ENCODE results near the gene SART3.
"Not testable (repeated sequence)": the region's sequence is repeated elsewhere in the genome, so short reads cannot be mapped to it uniquely, and the experiment has no call there.

Gene SART3

GRCh38 chr12:108597559-108598471 is 36.8 kb upstream of the SART3 start, which contains the start of gene TMEM119:
Gene TMEM119 (minus strand): TSS chr12:108598084. CDS start chr12:108592383, 5,701 bp downstream.
- no peak for DNase-seq

GRCh38 chr12:108596854-108597558 is 36.0 kb upstream of the SART3 start:
- DNase-seq = no peak

- DNase-seq = no peak
Observed at GRCh38 chr12:108595711-108596647, 35.0 kb upstream of the SART3 start.

- DNase-seq = no peak
Observed at GRCh38 chr12:108594960-108595710, 34.2 kb upstream of the SART3 start.

GRCh38 chr12:108594323-108594903 is 33.4 kb upstream of the SART3 start:
- no peak for DNase-seq

- DNase-seq = no peak
Observed at GRCh38 chr12:108592033-108592909, 31.3 kb upstream of the SART3 start.

- DNase-seq = no peak
Observed at GRCh38 chr12:108591267-108591980, 30.5 kb upstream of the SART3 start.

- not testable (repeated sequence) for DNase-seq
Observed at GRCh38 chr12:108590463-108590862, 29.5 kb upstream of the SART3 start.

GRCh38 chr12:108589840-108590229 is 28.9 kb upstream of the SART3 start:
- DNase-seq = no peak

- DNase-seq = no peak
Observed at GRCh38 chr12:108589028-108589839, 28.3 kb upstream of the SART3 start.

- DNase-seq = no peak
Observed at GRCh38 chr12:108587826-108588225, 26.9 kb upstream of the SART3 start.

GRCh38 chr12:108586306-108586705 is 25.3 kb upstream of the SART3 start:
- no peak for DNase-seq

- no peak for DNase-seq
Observed at GRCh38 chr12:108585864-108586263, 24.9 kb upstream of the SART3 start.

- no peak for DNase-seq
Observed at GRCh38 chr12:108584456-108585065, 23.6 kb upstream of the SART3 start.

- DNase-seq = no peak
Observed at GRCh38 chr12:108583991-108584390, 23.0 kb upstream of the SART3 start.

GRCh38 chr12:108582978-108583770 is 22.2 kb upstream of the SART3 start:
- DNase-seq = no peak

- no peak for DNase-seq
Observed at GRCh38 chr12:108582509-108582908, 21.5 kb upstream of the SART3 start.

All from hematopoietic multipotent progenitor cell treated with erythropoietin and hydrocortisone succinate and interleukin-3 and kit ligand, for 8 days (in vitro differentiated cells).